ACC112 (cell line): ENCODE data around the gene SEPTIN5.

Experiments
- H2AFZ ChIP-seq: fragments of 200-600 bp; sonication (generic); one replicate; pipeline ENCODE4 v1.6.0; 2017; ENCODE audit warnings: antibody characterized with exemption, low read length; ENCODE audit not compliant: unreplicated experiment
- H3K27ac ChIP-seq: fragments of 200-600 bp; sonication (generic); 2 replicates; pipeline ENCODE4 v1.5.1; 2014; ENCODE audit warnings: low read depth, mild to moderate bottlenecking, antibody characterized with exemption, low read length, moderate library complexity
- H3K27me3 ChIP-seq: fragments of 200-600 bp; sonication (generic); 2 replicates; pipeline ENCODE4 v1.6.1; 2014; ENCODE audit warnings: mild to moderate bottlenecking, antibody characterized with exemption, low read length, moderate library complexity, mixed read lengths; ENCODE audit not compliant: insufficient read depth
- H3K36me3 ChIP-seq: fragments of 200-600 bp; sonication (generic); 2 replicates; pipeline ENCODE4 v1.6.1; 2016; ENCODE audit warnings: mild to moderate bottlenecking, antibody characterized with exemption, low read length, moderate library complexity, mixed read lengths; ENCODE audit not compliant: insufficient read depth
- H3K4me1 ChIP-seq: fragments of 200-600 bp; sonication (generic); one replicate; pipeline ENCODE4 v1.6.1; 2016; ENCODE audit warnings: low read length, mixed read lengths; ENCODE audit not compliant: insufficient read depth, unreplicated experiment, control insufficient read depth
- H3K4me3 ChIP-seq: fragments of 200-600 bp; sonication (generic); 2 replicates; pipeline ENCODE4 v1.5.1; 2014; ENCODE audit warnings: mild to moderate bottlenecking, low read depth, low read length
- H3K79me2 ChIP-seq: fragments of 200-600 bp; sonication (generic); one replicate; pipeline ENCODE4 v1.6.0; 2016; ENCODE audit warnings: low read length; ENCODE audit not compliant: control insufficient read depth, unreplicated experiment, insufficient read depth

The SEPTIN5 gene

DNA sequence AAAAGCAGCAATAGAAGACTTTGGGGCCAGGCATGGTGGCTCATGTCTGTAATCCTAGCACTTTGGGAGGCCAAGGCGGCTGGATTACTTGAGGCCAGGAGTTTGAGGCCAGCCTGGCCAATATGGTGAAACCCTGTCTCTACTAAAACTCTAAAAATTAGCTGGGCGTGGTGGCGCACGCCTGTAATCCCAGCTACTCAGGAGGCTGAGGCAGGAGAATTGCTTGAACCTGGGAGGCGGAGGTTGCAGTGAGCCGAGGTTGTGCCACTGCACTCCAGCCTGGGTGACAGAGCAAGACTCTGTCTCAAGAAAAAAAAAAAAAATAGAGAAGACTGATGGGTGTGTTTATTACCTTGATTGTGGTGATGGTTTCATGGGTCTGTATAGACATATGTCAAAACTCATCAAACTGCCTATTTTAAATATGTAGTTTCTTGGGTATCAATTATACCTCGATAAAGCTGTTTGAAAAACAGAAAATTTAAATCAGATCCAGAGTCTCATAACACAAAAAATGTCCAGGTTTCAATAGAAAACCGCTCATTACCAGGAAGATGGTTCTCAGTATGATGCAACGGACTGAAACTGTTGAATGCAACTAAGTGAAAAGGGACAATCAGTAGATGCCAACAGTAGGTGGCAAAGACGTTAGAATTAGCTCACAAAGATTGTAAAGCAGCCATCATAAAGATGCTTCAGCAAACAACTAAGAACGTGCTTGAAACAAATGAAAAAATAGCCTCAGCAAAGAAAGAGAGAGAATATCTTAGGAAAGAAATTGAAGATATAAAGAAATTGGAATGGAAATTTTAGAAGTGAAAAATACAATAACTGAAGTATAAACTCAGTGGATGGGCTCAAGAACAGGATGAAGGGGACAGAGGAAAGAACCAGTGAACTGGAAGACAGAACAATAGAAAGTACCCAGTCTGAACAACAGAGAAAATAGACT is 33.1 kb upstream of the SEPTIN5 start:
- Histone ChIP-seq H3K4me1 (no peaks in the 10 kb centered on the region), H3K36me3 (no peaks in the 10 kb centered on the region), H3K4me3 (no peak overlapping the region), H3K79me2 (no peaks in the 10 kb centered on the region), H3K27me3 (0 out of 2 replicates have a peak, but pooled peaks cover 2% of the 10 kb centered on the region), H2AFZ (no peak overlapping the region), H3K27ac (no peak overlapping the region)

DNA sequence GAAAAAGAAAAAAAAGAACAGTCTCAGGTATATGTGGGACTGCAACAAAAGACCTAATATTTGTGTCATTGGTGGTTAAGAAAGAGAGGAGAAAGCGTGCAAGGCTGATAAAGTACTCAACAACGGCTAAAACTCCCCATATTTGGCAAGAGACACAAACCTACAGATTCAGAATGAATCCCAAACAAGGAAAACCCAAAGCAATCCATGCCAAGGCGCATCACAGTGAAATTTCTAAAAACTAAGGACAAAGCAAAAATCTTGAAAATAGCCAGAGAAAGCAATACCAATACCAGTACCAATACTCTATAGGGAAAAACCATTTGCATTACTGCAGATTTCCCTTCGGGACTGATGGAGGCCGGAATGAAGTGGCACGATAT is 32.4 kb upstream of the SEPTIN5 start:
- 0 out of 2 replicates have a peak, but pooled peaks cover 2% of the 10 kb centered on the region for H3K27me3 ChIP-seq
- H3K79me2 ChIP-seq: no peaks in the 10 kb centered on the region
- no peaks in the 10 kb centered on the region for H3K36me3 ChIP-seq
- no peaks in the 10 kb centered on the region for H3K4me1 ChIP-seq
- H2AFZ ChIP-seq: no peak overlapping the region
- no peak overlapping the region for H3K4me3 ChIP-seq
- H3K27ac ChIP-seq: no peak overlapping the region

DNA sequence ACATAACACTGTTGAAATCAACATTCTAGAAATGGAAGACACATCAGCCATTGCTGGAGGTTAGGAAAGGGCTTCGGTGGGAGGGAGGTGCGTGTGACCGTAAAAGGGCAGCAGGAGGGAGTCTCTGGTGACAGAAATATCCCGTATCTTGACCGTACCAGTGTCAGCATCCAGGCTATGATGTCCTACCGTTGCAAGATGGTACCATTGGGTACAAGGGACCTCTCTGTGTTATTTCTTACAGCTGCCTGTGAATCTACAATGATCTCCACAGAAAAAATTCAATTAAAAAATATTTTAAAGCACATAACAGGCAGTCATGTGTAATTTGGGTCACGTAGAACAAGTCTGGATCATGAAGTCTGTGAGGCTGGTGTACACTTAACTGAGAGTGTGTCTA is 27.4 kb upstream of the SEPTIN5 start:
- Histone ChIP-seq H3K4me1 (peaks cover 9% of the 10 kb centered on the region), H3K4me3 (no peak overlapping the region), H3K27me3 (0 out of 2 replicates have a peak, but pooled peaks cover 2% of the 10 kb centered on the region), H3K79me2 (no peaks in the 10 kb centered on the region), H3K36me3 (no peaks in the 10 kb centered on the region), H2AFZ (no peak overlapping the region), H3K27ac (no peak overlapping the region)

DNA sequence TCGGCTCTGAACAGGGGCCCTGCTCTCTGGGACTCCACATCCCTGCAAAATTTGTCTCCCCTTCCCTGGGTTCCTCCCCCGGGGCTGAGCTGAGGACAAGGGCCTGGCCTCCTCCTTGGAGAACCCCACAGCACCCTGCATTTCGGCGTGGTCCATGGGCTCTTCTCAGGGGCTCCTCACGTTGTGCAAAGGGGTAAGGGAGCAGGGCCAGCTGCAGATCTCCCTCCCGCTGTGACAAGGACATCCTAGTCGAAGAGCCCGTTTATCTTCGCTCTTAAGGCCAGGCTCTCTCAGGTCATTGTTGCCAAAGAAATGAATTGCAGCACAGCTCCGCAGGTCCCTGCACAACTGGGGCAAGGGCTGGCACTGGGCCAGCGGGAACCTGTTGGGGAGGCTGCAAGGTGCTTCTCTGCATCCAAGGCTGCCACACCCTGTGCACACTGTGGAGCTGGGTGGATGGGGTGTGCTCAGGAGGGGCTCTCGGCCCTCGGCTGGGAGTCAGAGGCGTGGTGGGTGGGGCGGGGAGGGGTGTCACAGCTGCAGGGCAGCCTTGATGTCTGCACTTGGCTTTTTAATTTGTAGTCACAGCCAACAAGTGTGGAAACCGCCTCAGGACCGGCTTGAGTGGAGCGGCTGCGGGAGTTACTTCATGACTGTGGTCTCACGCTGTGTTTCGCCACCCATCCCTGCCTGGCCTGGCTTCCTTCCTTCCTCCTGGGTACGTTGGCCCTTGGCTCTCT is 26.6 kb upstream of the SEPTIN5 start:
- H3K4me3 ChIP-seq: no peak overlapping the region
- no peak overlapping the region for H3K27ac ChIP-seq
- no peaks in the 10 kb centered on the region for H3K36me3 ChIP-seq
- H3K4me1 ChIP-seq: peaks cover 10% of the 10 kb centered on the region
- no peaks in the 10 kb centered on the region for H3K27me3 ChIP-seq
- no peaks in the 10 kb centered on the region for H3K79me2 ChIP-seq
- H2AFZ ChIP-seq: no peak overlapping the region

DNA sequence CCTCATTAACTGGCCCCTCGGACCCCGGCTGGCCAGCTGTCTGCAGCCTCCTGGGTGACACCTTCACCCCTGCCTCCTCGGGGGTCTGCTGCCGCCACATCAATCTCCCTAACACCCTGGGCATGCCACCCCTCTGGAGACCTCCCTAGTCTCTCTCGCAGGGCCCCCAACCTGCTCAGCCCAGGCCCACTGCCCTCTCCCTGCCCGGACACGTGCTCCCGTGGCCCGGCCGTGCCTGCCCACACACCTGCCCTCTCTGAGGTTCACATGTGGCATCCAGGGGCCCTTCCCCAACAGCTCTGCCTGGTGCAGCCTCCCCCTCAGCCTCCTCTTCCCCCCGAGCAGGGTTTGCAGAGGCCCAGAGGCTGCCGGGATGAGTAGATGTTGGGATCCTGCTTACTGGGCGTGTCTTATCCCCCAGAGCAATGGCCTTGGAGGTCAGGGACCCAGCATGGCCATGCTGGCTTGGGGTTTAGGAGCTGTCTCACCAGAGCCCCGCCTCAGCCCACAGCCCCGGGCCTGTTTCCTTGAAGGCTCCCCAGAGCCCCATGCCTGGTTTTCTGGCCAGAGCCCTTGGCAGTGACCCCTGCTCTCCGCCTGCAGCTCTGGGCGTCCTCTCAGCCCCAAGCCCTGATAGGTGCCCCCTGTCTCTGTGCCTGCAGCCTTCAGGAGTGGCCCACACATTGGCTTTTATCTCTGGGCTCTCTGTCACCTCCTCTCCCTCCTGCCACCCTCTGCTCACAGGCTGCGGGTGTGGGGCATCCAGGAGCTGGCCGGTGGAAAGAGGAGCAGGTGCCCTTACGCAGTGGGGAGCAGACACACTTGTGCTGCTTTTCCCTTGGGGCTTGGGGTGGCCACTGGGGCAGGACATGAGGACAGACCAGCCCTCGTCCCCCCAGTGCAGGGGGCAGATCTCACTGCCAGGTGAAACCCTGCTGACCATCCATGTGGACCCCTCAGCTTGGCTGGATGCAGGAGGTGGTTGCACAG is 25.7 kb upstream of the SEPTIN5 start:
- Histone ChIP-seq H3K27me3 (no peaks in the 10 kb centered on the region), H3K27ac (no peak overlapping the region), H3K4me3 (no peak overlapping the region)

DNA sequence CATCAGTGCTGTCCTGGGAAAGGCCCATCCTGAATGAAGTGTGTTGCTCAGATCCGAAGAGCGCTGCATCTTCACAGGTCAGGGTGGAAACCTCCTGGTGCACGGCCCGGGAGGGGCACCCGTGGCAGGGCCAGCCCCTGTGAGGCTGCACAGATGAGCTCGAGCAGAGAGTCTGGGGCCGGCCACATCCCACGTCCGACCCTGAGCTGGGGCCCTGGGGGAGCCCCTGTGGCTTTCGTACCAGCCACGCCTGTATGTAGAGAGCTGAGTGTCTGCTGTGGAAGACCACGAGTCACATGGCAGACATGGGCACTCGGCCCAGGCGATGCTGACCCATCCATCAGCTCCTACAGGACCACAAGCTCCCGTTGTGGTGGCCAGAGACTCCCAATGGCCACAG is 24.9 kb upstream of the SEPTIN5 start:
- H3K4me3 ChIP-seq: no peak overlapping the region
- no peak overlapping the region for H3K27ac ChIP-seq
- H3K4me1 ChIP-seq: peaks cover 10% of the 10 kb centered on the region
- H2AFZ ChIP-seq: no peak overlapping the region
- no peaks in the 10 kb centered on the region for H3K36me3 ChIP-seq
- H3K79me2 ChIP-seq: no peaks in the 10 kb centered on the region
- no peaks in the 10 kb centered on the region for H3K27me3 ChIP-seq

More for the DNA sequence above, 25.7 kb upstream of the SEPTIN5 start:
- Histone ChIP-seq H2AFZ (no peak overlapping the region), H3K4me1 (peaks cover 10% of the 10 kb centered on the region), H3K79me2 (no peaks in the 10 kb centered on the region), H3K36me3 (no peaks in the 10 kb centered on the region)

DNA sequence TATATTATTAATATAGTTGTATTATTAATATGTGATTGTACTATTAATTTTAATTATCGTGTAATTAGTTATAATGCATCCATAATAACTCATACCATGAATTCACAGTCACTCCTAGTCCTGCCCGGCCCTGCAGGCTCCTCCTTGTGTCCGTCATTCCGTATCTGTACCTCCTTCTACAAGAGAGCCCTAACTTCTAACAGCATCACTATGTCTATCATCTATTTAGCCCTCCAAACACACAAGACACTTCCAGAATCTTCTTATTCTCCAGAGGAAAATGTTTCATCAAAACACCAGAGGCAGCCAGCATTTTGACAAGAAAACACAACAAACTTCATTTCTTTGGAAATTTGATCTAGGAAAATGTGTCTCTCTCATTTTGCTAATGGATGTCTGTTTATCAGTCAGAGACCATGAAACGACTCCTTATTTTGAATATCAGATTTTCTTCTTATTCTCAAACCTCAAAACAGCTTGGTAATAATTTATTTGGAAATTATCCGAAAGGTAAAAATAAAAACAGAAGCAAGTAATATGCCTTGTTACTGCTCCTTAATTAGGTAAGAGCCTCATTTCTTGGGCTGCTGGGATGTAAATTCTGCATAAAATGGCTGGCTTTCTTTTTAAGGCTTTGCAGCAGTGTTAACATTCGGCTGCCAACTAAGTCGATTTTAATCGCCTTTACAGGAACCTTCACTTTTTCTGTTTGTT is 23.1 kb upstream of the SEPTIN5 start:
- H3K36me3 ChIP-seq: no peaks in the 10 kb centered on the region
- no peak overlapping the region for H3K27ac ChIP-seq
- no peaks in the 10 kb centered on the region for H3K79me2 ChIP-seq
- H3K4me1 ChIP-seq: peaks cover 10% of the 10 kb centered on the region
- peak overlapping the region; percentile 75 for H2AFZ ChIP-seq
- peak overlapping the region; percentile 65 for H3K4me3 ChIP-seq
- no peaks in the 10 kb centered on the region for H3K27me3 ChIP-seq

DNA sequence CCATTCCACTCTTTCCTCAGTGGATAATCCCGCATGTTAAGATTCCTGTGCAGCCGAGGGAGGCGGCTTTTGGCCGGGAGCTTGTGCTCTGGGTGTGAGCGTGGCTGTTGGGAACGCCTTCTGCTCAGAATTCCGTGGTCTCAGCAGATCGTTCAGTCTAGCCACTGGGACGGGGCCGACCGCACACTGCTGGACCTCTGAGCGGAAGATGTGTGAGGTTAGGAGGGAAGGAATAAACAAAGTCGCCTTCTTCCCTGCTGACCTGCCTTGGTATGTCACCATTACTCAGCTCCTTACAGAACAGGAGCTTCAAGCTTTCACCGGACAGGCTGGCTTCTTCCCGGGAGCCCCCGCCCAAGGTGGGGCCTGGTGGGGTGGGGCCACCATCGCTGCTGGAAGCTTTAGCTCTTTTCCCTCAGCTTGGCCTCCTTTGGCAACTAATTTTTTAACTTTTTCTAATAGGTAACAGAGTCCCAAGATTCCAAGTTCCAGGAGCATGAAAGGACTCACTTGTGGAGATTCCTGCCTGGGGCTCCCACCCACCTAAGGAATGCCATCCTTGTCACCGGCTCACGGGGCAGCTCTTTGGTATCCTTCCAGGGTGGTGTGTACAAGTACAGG is 22.5 kb upstream of the SEPTIN5 start:
- Histone ChIP-seq H3K4me3 (peak overlapping the region; percentile 65), H3K27ac (no peak overlapping the region), H3K36me3 (no peaks in the 10 kb centered on the region), H3K79me2 (no peaks in the 10 kb centered on the region), H3K27me3 (no peaks in the 10 kb centered on the region), H2AFZ (peak overlapping the region; percentile 75), H3K4me1 (peaks cover 10% of the 10 kb centered on the region)

DNA sequence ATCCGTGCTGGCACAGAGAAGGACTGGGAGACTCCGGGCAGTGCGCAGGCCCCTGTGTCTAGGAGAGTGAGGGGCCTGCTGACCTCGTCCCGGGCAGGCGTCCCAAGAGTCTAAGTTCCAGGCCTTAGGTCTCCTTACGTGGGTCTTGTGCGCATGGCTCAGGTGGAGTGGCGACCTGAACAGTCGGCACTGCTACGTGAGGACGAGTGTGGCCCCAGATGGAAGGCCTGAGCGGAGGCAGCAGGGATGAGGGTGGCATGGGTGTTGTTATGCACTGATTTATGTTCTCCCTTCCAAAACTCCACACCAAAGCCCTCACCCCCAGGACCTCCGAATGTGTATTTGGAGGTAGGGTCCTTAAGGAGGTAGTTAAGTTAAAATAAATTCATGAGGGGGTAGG is 20.7 kb upstream of the SEPTIN5 start:
- H2AFZ ChIP-seq: no peak overlapping the region
- H3K27me3 ChIP-seq: no peaks in the 10 kb centered on the region
- H3K36me3 ChIP-seq: no peaks in the 10 kb centered on the region
- no peaks in the 10 kb centered on the region for H3K79me2 ChIP-seq
- peaks cover 10% of the 10 kb centered on the region for H3K4me1 ChIP-seq
- H3K4me3 ChIP-seq: no peak overlapping the region
- no peak overlapping the region for H3K27ac ChIP-seq
